Endothelial cell (in vitro differentiated cells): ENCODE data around the gene CMSS1. TPM values are rescaled to one million over a fixed set of nuclear protein-coding genes. Genes with fewer than 3 reads are reported as not detected.

ENCODE experiments used
- DNase-seq: peaks from one replicate; pipeline ENCODE4 v3.0.0; 2021; ENCODE audit warnings: low spot score
- H3K27ac Mint-ChIP-seq: one replicate; pipeline ENCODE4 v1.8.0; 2021; ENCODE audit warnings: mixed read lengths, inconsistent platforms; ENCODE audit not compliant: unreplicated experiment
- H3K27me3 Mint-ChIP-seq: one replicate; pipeline ENCODE4 v1.8.0; 2021; ENCODE audit warnings: mild to moderate bottlenecking, moderate library complexity, mixed read lengths, inconsistent platforms; ENCODE audit not compliant: unreplicated experiment
- H3K36me3 Mint-ChIP-seq: one replicate; pipeline ENCODE4 v1.8.0; 2021; ENCODE audit warnings: mild to moderate bottlenecking, low read depth, mixed read lengths, inconsistent platforms; ENCODE audit not compliant: unreplicated experiment
- H3K4me1 Mint-ChIP-seq: one replicate; pipeline ENCODE4 v1.8.0; 2021; ENCODE audit warnings: mild to moderate bottlenecking, mixed read lengths, inconsistent platforms; ENCODE audit not compliant: unreplicated experiment
- H3K4me3 Mint-ChIP-seq: one replicate; pipeline ENCODE4 v1.8.0; 2021; ENCODE audit warnings: mild to moderate bottlenecking, mixed read lengths, inconsistent platforms; ENCODE audit not compliant: unreplicated experiment
- H3K9me3 Mint-ChIP-seq: one replicate; pipeline ENCODE4 v1.8.0; 2021; ENCODE audit warnings: mixed read lengths, inconsistent platforms; ENCODE audit not compliant: unreplicated experiment
- CTCF ChIP-seq: fragments of 200-600 bp; sonication (generic); IDR thresholded peaks from one replicate; pipeline ENCODE4 v1.5.0; 2021; ENCODE audit warnings: antibody characterized with exemption; ENCODE audit not compliant: unreplicated experiment
- total RNA-seq: library from RNA; stranded (reverse); fragmentation: NEBNext Ultra II Directional; extraction: Animal tissue kit (Norgen Biotek cat#: 25700); gene quantifications from one replicate; pipeline ENCODE4 v1.2.1, GENCODE V29; 2021; ENCODE audit not compliant: unreplicated experiment

The CMSS1 gene
- total RNA-seq, 1 donor from 2014 or later: 25.8 TPM

- Mint-ChIP-seq H3K27ac (no peak overlapping the region), H3K4me1 (peaks cover 24% of the 10 kb centered on the region), H3K9me3 (no peaks in the 10 kb centered on the region), H3K36me3 (no peaks in the 10 kb centered on the region), H3K4me3 (no peak overlapping the region), H3K27me3 (no peaks in the 10 kb centered on the region)
- TF ChIP-seq CTCF: no peak
- no peak for DNase-seq
Measured at GRCh38 chr3:100170486-100170885, 352.8 kb downstream of the CMSS1 start.

- peak overlapping the region; percentile 54 for H3K27ac Mint-ChIP-seq
- H3K4me1 Mint-ChIP-seq: peaks cover 29% of the 10 kb centered on the region
- H3K4me3 Mint-ChIP-seq: no peak overlapping the region
- H3K27me3 Mint-ChIP-seq: peaks cover 2% of the 10 kb centered on the region
- no peak for DNase-seq
- H3K9me3 Mint-ChIP-seq: no peaks in the 10 kb centered on the region
- no peak for TF ChIP-seq CTCF
- peaks cover 2% of the 10 kb centered on the region for H3K36me3 Mint-ChIP-seq
Measured at GRCh38 chr3:100171211-100171914, 353.7 kb downstream of the CMSS1 start.

GRCh38 chr3:100173961-100174360 is 356.3 kb downstream of the CMSS1 start:
- DNase-seq: no peak
- TF ChIP-seq CTCF: no peak
- H3K9me3 Mint-ChIP-seq: peaks cover 7% of the 10 kb centered on the region
- peaks cover 2% of the 10 kb centered on the region for H3K27me3 Mint-ChIP-seq
- H3K4me1 Mint-ChIP-seq: peaks cover 29% of the 10 kb centered on the region
- no peak overlapping the region for H3K27ac Mint-ChIP-seq
- H3K36me3 Mint-ChIP-seq: peaks cover 15% of the 10 kb centered on the region
- no peak overlapping the region for H3K4me3 Mint-ChIP-seq

- TF ChIP-seq CTCF: no peak
- Mint-ChIP-seq H3K36me3 (peaks cover 28% of the 10 kb centered on the region), H3K27me3 (peaks cover 3% of the 10 kb centered on the region), H3K9me3 (peaks cover 18% of the 10 kb centered on the region), H3K4me3 (no peak overlapping the region), H3K4me1 (peaks cover 27% of the 10 kb centered on the region), H3K27ac (no peak overlapping the region)
- DNase-seq: no peak
Measured at GRCh38 chr3:100175637-100176280, 358.1 kb downstream of the CMSS1 start.

- Mint-ChIP-seq H3K36me3 (peaks cover 39% of the 10 kb centered on the region), H3K9me3 (peaks cover 20% of the 10 kb centered on the region), H3K27ac (no peak overlapping the region), H3K4me3 (no peak overlapping the region), H3K4me1 (peaks cover 9% of the 10 kb centered on the region), H3K27me3 (peaks cover 7% of the 10 kb centered on the region)
- no peak for DNase-seq
- TF ChIP-seq CTCF: no peak
Measured at GRCh38 chr3:100179692-100180349, 362.2 kb downstream of the CMSS1 start.
